Left ventricle myocardium inferior (tissue), 1 donor: ENCODE measurements around the gene INTS6L. TPM values are rescaled to one million over a fixed set of nuclear protein-coding genes. Genes with fewer than 3 reads are reported as not detected.

Experiments
- DNase-seq: peaks from one replicate; pipeline ENCODE4 v3.0.0-alpha.2; 2020
- H3K27ac ChIP-seq: fragments of 200-600 bp; replicated peaks from 2 replicates; pipeline ENCODE4 v1.8.0; 2021
- H3K27me3 ChIP-seq: fragments of 200-600 bp; 2 replicates; pipeline ENCODE4 v1.8.0; 2021; ENCODE audit warnings: low read depth
- H3K36me3 ChIP-seq: fragments of 200-600 bp; 2 replicates; pipeline ENCODE4 v1.8.0; 2021
- H3K4me1 ChIP-seq: fragments of 200-600 bp; 2 replicates; pipeline ENCODE4 v1.8.0; 2021
- H3K4me3 ChIP-seq: fragments of 200-600 bp; 2 replicates; pipeline ENCODE4 v1.8.0; 2021; ENCODE audit warnings: mild to moderate bottlenecking, moderate library complexity
- H3K9me3 ChIP-seq: fragments of 200-600 bp; replicated peaks from 2 replicates; pipeline ENCODE4 v1.8.0; 2021
- CTCF ChIP-seq: fragments of 200-600 bp; IDR thresholded peaks from 2 replicates; pipeline ENCODE4 v1.8.0; 2021; ENCODE audit warnings: antibody characterized with exemption, mild to moderate bottlenecking, borderline replicate concordance
- intact Hi-C: fragments of 100-400 bp; cut with micrococcal nuclease; formaldehyde crosslinking; loops from one replicate; pipeline ENCODE4 v1.11.0; 2022
- total RNA-seq: library from RNA; stranded (reverse); fragmentation: NEBNext Ultra II Directional; extraction: Animal tissue kit (Norgen Biotek cat#: 25700); gene quantifications from one replicate; pipeline ENCODE4 v1.2.1, GENCODE V29; 2021
- donor health status: DM: no; HTN: yes; CAD: no; lungs with severe emphysema.

Gene INTS6L
- total RNA-seq, 1 donor from 2014 or later = 2.3 TPM

GRCh38 chrX:135528254-135528653, 7.8 kb downstream of the INTS6L start:
- H3K27ac ChIP-seq = no peak overlapping the region
- DNase-seq = no peak
- H3K36me3 ChIP-seq = no peaks in the 10 kb centered on the region
- intact Hi-C loops = no loop called here
- TF ChIP-seq CTCF = no peak
- H3K4me3 ChIP-seq = no peak overlapping the region
- no peaks in the 10 kb centered on the region for H3K9me3 ChIP-seq
- H3K4me1 ChIP-seq = no peaks in the 10 kb centered on the region
- no peaks in the 10 kb centered on the region for H3K27me3 ChIP-seq

- Histone ChIP-seq H3K4me1 (no peaks in the 10 kb centered on the region), H3K9me3 (no peaks in the 10 kb centered on the region)
Measured at GRCh38 chrX:135528756-135529155, 8.3 kb downstream of the INTS6L start.

GRCh38 chrX:135530097-135530496, 9.6 kb downstream of the INTS6L start:
- no peak for DNase-seq
- no peaks in the 10 kb centered on the region for H3K4me1 ChIP-seq
- no peaks in the 10 kb centered on the region for H3K9me3 ChIP-seq
- no peak for TF ChIP-seq CTCF
- H3K36me3 ChIP-seq = no peaks in the 10 kb centered on the region
- H3K4me3 ChIP-seq = no peak overlapping the region
- H3K27me3 ChIP-seq = no peaks in the 10 kb centered on the region
- intact Hi-C loops = no loop called here
- H3K27ac ChIP-seq = no peak overlapping the region

More at GRCh38 chrX:135528756-135529155, 8.3 kb downstream of the INTS6L start:
- Histone ChIP-seq H3K27ac (no peak overlapping the region), H3K27me3 (no peaks in the 10 kb centered on the region), H3K36me3 (no peaks in the 10 kb centered on the region), H3K4me3 (no peak overlapping the region)
- no peak for DNase-seq
- intact Hi-C loops = no loop called here
- no peak for TF ChIP-seq CTCF

- Histone ChIP-seq H3K27ac (no peak overlapping the region), H3K4me3 (no peak overlapping the region), H3K4me1 (peaks cover 10% of the 10 kb centered on the region), H3K36me3 (no peaks in the 10 kb centered on the region), H3K27me3 (no peaks in the 10 kb centered on the region), H3K9me3 (no peaks in the 10 kb centered on the region)
- no peak for DNase-seq
- no peak for TF ChIP-seq CTCF
- intact Hi-C loops = no loop called here
Measured at GRCh38 chrX:135531813-135532212, 11.4 kb downstream of the INTS6L start.

- TF ChIP-seq CTCF = no peak
- no peak for DNase-seq
- Histone ChIP-seq H3K27ac (peak overlapping the region; percentile 38), H3K9me3 (no peaks in the 10 kb centered on the region), H3K27me3 (no peaks in the 10 kb centered on the region), H3K4me1 (peaks cover 10% of the 10 kb centered on the region), H3K36me3 (no peaks in the 10 kb centered on the region), H3K4me3 (no peak overlapping the region)
- intact Hi-C loops = no loop called here
Measured at GRCh38 chrX:135535077-135535940, 14.8 kb downstream of the INTS6L start.
